Stomach (tissue), 4 donors: ENCODE data around the gene HSCB.

Experiments
- CTCF ChIP-seq, 7 experiments: fragments of 450-650 bp in 4 of 7; fragments of 200-600 bp in 3 of 7; sonication (generic) in 3 of 7; IDR thresholded peaks; one replicate each; pipeline ENCODE4 v1.5.1; 2016 to 2019; ENCODE audit warnings: antibody characterized with exemption in 7 of 7, control low read depth in 2 of 7, mild to moderate bottlenecking in 1 of 7
- POLR2A ChIP-seq, 4 donors: fragments of 450-650 bp; IDR thresholded peaks; one replicate each; pipeline ENCODE4 v1.6.1; 2016; ENCODE audit warnings: antibody characterized with exemption in 4 of 4, control low read depth in 2 of 4, mild to moderate bottlenecking in 1 of 4, moderate library complexity in 1 of 4
- POLR2AphosphoS5 ChIP-seq, 3 donors: sonication (generic); formaldehyde crosslinking; IDR thresholded peaks; one replicate each; pipeline ENCODE4 v1.6.1; 2016; ENCODE audit warnings: antibody characterized with exemption in 3 of 3

- TF ChIP-seq CTCF (IDR thresholded peaks at IDR 0.05): no peak
- no peak for TF ChIP-seq POLR2AphosphoS5 (IDR thresholded peaks at IDR 0.05)
- no peak for TF ChIP-seq POLR2A (IDR thresholded peaks at IDR 0.05)
Measured at GRCh38 chr22:28791124-28791523, 49.3 kb downstream of the HSCB start.
